RWPE1 (cell line): ENCODE data around the gene METTL24.

Experiments
- CTCF ChIA-PET: fragments of 350-600 bp; sonication (Branson Sonifier 250); formaldehyde crosslinking; extraction: SDS; loops from one replicate; lab custom pipeline; 2021; lab: Yijun Ruan, JAX
- POLR2A ChIA-PET: fragments of 400-600 bp; formaldehyde crosslinking; extraction: SDS; loops from one replicate; lab custom pipeline; 2020; ENCODE audit warnings: antibody characterized with exemption; ENCODE audit not compliant: low non-redundant PET; lab: Yijun Ruan, JAX
- DNase-seq: peaks from one replicate; pipeline ENCODE4 v3.0.0; 2012; ENCODE audit warnings: low spot score
- H3K27ac ChIP-seq: fragments of 450-650 bp; 2 replicates; pipeline ENCODE4 v1.5.1; 2017
- TF ChIP-seq, protein P1 (sequence below): fragments of 450-650 bp; conservative IDR thresholded peaks from 2 replicates; pipeline ENCODE4 v1.5.1; 2017; ENCODE audit warnings: low read depth, mild to moderate bottlenecking

METTL24 gene

GRCh38 chr6:110271732-110272022 lies 86.5 kb downstream of the METTL24 start:
- no peak overlapping the region for H3K27ac ChIP-seq
- ChIA-PET CTCF (no interaction called here), POLR2A (no interaction called here)
- no peak for DNase-seq
- TF ChIP-seq, protein P1, sequence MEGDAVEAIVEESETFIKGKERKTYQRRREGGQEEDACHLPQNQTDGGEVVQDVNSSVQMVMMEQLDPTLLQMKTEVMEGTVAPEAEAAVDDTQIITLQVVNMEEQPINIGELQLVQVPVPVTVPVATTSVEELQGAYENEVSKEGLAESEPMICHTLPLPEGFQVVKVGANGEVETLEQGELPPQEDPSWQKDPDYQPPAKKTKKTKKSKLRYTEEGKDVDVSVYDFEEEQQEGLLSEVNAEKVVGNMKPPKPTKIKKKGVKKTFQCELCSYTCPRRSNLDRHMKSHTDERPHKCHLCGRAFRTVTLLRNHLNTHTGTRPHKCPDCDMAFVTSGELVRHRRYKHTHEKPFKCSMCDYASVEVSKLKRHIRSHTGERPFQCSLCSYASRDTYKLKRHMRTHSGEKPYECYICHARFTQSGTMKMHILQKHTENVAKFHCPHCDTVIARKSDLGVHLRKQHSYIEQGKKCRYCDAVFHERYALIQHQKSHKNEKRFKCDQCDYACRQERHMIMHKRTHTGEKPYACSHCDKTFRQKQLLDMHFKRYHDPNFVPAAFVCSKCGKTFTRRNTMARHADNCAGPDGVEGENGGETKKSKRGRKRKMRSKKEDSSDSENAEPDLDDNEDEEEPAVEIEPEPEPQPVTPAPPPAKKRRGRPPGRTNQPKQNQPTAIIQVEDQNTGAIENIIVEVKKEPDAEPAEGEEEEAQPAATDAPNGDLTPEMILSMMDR, result no peak

- DNase-seq, result no peak
- H3K27ac ChIP-seq, result no peak overlapping the region
- ChIA-PET CTCF (no interaction called here), POLR2A (no interaction called here)
- TF ChIP-seq, protein P1, result no peak
These were observed 88.0 kb downstream of the METTL24 start for GRCh38 chr6:110270165-110270564.

DNA sequence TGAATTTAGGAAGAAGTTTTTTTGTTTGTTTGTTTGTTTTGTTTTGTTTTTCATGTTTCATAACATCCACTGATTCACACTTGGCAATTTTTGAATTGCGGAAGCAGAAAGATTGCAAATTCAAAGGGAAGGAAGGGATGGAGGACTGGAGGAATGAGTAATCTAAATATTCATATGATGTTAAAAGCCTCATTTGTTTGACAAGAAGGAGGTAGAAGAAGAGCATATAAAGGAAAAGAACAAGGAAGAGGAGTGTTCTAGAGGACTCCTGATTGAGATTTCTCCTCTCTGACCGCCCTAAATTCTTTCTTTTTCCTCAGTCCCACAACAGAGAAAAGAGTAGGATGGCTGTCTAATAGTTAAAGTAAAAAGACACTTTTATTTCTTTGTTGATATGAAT lies 88.5 kb downstream of the METTL24 start:
- TF ChIP-seq, protein P1, result no peak
- POLR2A ChIA-PET, result no interaction called here
- no peak overlapping the region for H3K27ac ChIP-seq
- no peak for DNase-seq
- CTCF ChIA-PET, result no interaction called here

- CTCF ChIA-PET, result interaction anchor here (0.5 kb wide), 1 partner anchor 101 kb away, joined by 3 read pairs; no protein-coding TSS in a partner anchor
- H3K27ac ChIP-seq, result no peak overlapping the region
These were observed 91.2 kb downstream of the METTL24 start for GRCh38 chr6:110266996-110267395.

GRCh38 chr6:110265273-110265672 lies 92.9 kb downstream of the METTL24 start:
- TF ChIP-seq, protein P1, result no peak
- CTCF ChIA-PET, result no interaction called here
- POLR2A ChIA-PET, result no interaction called here
- no peak overlapping the region for H3K27ac ChIP-seq
- DNase-seq, result no peak

More at GRCh38 chr6:110266996-110267395, 91.2 kb downstream of the METTL24 start:
- TF ChIP-seq, protein P1, result no peak
- POLR2A ChIA-PET, result no interaction called here
- no peak for DNase-seq

DNA sequence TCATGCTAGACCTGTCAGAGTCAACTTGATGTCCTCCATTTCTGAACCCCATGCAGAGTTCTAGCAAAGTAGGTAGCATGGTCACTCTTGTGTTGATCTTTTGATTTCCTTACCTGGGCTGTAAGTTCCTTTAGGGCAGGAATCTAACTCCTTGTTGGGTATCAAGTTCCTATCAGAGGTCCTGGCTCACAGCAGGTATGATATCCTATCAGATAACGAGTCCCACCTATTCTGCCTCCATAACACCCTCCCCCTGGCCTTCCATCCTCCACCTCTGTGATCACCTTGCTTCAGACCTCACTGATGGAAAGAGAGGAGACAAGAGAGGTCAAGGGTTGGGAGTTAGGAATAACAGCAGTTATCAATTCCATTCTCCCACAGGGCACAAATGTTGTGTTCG lies 101.8 kb downstream of the METTL24 start:
- ChIA-PET POLR2A (no interaction called here), CTCF (no interaction called here)
- TF ChIP-seq, protein P1, result no peak
- no peak overlapping the region for H3K27ac ChIP-seq
- no peak for DNase-seq
